Neuronal stem cell (in vitro differentiated cells): ENCODE data around the gene HDAC3.
A peak's percentile ranks its signal among the peaks of the same experiment; 100 is the strongest.

Experiments
- DNase-seq: peaks from one replicate; pipeline ENCODE4 v3.0.0-alpha.2; 2013; ENCODE audit warnings: low spot score
- H2AFZ ChIP-seq: one replicate; pipeline ENCODE4 v1.6.1; 2013; ENCODE audit warnings: mild to moderate bottlenecking, low read length, inconsistent platforms
- H2AK5ac ChIP-seq: 2 replicates; pipeline ENCODE4 v1.6.1; 2013; ENCODE audit warnings: low read depth, mild to moderate bottlenecking, inconsistent platforms, low read length, moderate library complexity, mixed read lengths
- H2BK120ac ChIP-seq: 2 replicates; pipeline ENCODE4 v1.6.1; 2013; ENCODE audit warnings: low read depth, mild to moderate bottlenecking, inconsistent platforms, low read length, moderate library complexity, mixed read lengths
- H2BK12ac ChIP-seq: one replicate; pipeline ENCODE4 v1.6.1; 2013; ENCODE audit warnings: low read length, inconsistent platforms
- H2BK15ac ChIP-seq: 2 replicates; pipeline ENCODE4 v1.6.1; 2013; ENCODE audit warnings: mild to moderate bottlenecking, low read length, inconsistent platforms, mixed read lengths
- H2BK5ac ChIP-seq: one replicate; pipeline ENCODE4 v1.6.1; 2013; ENCODE audit warnings: inconsistent platforms, mild to moderate bottlenecking, low read length, moderate library complexity
- H3K14ac ChIP-seq: one replicate; pipeline ENCODE4 v1.6.1; 2013; ENCODE audit warnings: low read length, inconsistent platforms
- H3K18ac ChIP-seq: 2 replicates; pipeline ENCODE4 v1.6.1; 2013; ENCODE audit warnings: low read length, inconsistent platforms
- H3K23ac ChIP-seq: 2 replicates; pipeline ENCODE4 v1.6.1; 2013; ENCODE audit warnings: low read depth, mild to moderate bottlenecking, mixed read lengths, low read length, inconsistent platforms; ENCODE audit not compliant: poor library complexity
- H3K27ac ChIP-seq: replicated peaks from 3 replicates; pipeline ENCODE4 v1.5.1; 2013; ENCODE audit warnings: low read length, inconsistent platforms
- H3K27me3 ChIP-seq, 3 experiments: 2 replicates each; pipeline ENCODE4 v1.6.1; 2013; ENCODE audit warnings: low read length in 3 of 3, mild to moderate bottlenecking in 2 of 3, inconsistent platforms in 1 of 3, low read depth in 1 of 3, mixed read lengths in 1 of 3, moderate library complexity in 1 of 3; ENCODE audit not compliant: control insufficient read depth in 3 of 3, insufficient read depth in 3 of 3
- H3K36me3 ChIP-seq, 2 donors: replicated peaks in 1 of 2; 2 replicates each; pipeline ENCODE4 v1.6.1; 2013; ENCODE audit warnings: low read length in 2 of 2; ENCODE audit not compliant: control insufficient read depth in 2 of 2, insufficient read depth in 2 of 2
- H3K4ac ChIP-seq: 2 replicates; pipeline ENCODE4 v1.6.1; 2013; ENCODE audit warnings: inconsistent platforms, mild to moderate bottlenecking, low read length, moderate library complexity
- H3K4me1 ChIP-seq, 2 donors: 1 replicate in 1 of 2; 2 replicates in 1 of 2; pipeline ENCODE4 v1.6.1; 2013; ENCODE audit warnings: low read length in 2 of 2, low read depth in 1 of 2; ENCODE audit not compliant: control insufficient read depth in 2 of 2, insufficient read depth in 1 of 2
- H3K4me2 ChIP-seq: one replicate; pipeline ENCODE4 v1.6.1; 2013; ENCODE audit warnings: mild to moderate bottlenecking, low read length, inconsistent platforms; ENCODE audit not compliant: insufficient read depth, poor library complexity, severe bottlenecking
- H3K4me3 ChIP-seq, 2 donors: 2 replicates each; pipeline ENCODE4 v1.5.1; 2013; ENCODE audit warnings: low read length in 2 of 2, mild to moderate bottlenecking in 2 of 2, inconsistent platforms in 1 of 2, moderate library complexity in 1 of 2
- H3K79me1 ChIP-seq: one replicate; pipeline ENCODE4 v1.6.1; 2013; ENCODE audit warnings: low read depth, mild to moderate bottlenecking, inconsistent platforms, low read length, moderate library complexity
- H3K9ac ChIP-seq: one replicate; pipeline ENCODE4 v1.6.1; 2013; ENCODE audit warnings: mild to moderate bottlenecking, low read depth, low read length, inconsistent platforms; ENCODE audit not compliant: poor library complexity
- H3K9me3 ChIP-seq, 2 donors: replicated peaks in 1 of 2; 2 replicates each; pipeline versions ENCODE3 to v1.6.1; 2013; ENCODE audit warnings: low read length in 2 of 2, mild to moderate bottlenecking in 2 of 2, inconsistent platforms in 1 of 2, low read depth in 1 of 2, mixed read lengths in 1 of 2, moderate library complexity in 1 of 2; ENCODE audit not compliant: control insufficient read depth in 2 of 2, insufficient read depth in 1 of 2
- H4K8ac ChIP-seq: one replicate; pipeline ENCODE4 v1.6.1; 2013; ENCODE audit warnings: low read depth, mild to moderate bottlenecking, inconsistent platforms, low read length, moderate library complexity
- H4K91ac ChIP-seq: one replicate; pipeline ENCODE4 v1.6.1; 2013; ENCODE audit warnings: low read length, low read depth, mild to moderate bottlenecking, inconsistent platforms; ENCODE audit not compliant: poor library complexity
- WGBS, 2 donors: extraction: QIAGEN DNeasy Blood & Tissue Kit; methylation state at CpG; one replicate each; pipeline ENCODE4 v1.1.7; 2013; ENCODE audit warnings: missing lambda C conversion rate in 2 of 2, mixed read lengths in 1 of 2; ENCODE audit not compliant: insufficient read length in 2 of 2, insufficient replicate concordance in 1 of 2; ENCODE audit errors: extremely low coverage in 2 of 2; 5-methylcytosine and 5-hydroxymethylcytosine counted together

The HDAC3 gene

DNA sequence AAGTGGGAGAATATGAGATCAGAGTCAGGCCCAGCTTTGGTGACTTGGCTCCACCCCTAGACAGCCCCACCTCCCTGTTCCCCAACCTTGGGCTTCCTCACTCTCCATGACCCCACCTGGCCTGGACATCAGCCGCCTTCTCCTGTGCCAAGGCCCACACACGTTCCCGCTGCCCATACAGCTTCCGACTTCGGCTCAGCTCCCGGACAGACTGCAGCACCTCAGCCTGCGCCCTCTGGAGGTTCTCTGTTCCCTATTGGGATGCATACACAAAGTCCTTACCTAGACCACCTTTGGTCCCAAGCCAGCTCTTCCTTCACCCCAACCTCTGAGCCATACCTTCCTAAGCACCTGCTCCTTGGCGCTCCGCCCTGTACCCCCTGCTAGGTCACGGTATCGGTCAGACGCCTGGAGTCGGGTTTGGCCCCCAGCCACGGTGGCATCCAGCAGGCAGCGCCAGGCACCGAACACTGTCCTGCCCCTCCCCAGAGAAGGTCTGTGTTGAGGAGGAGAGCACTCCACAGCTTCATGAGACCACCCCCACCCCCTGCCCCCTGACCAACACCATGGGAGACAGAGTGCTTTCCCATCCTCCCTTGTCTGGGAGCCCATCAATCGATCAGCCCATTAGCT, 12.5 kb upstream of the HDAC3 start:
- H2BK120ac ChIP-seq, result no peak overlapping the region

DNA sequence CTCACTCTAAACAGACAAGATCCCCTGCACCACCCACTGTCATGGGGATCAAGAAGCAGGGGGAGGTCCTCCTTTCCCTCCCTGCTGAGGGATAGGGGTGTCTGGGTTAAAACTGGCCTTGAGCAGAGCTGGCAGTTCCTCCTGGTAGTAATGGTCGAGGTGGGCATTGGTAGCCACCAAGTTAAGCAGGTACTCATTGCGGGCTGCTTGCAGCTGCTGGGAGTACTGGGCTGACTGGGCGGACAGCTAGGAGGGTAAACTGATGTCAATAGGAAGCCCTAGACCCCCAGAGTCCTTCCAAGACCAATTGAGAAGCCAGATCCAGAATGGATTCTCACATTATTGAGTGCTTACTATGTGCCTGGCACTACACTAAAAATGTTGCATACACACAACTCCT, 11.2 kb upstream of the HDAC3 start:
- Histone ChIP-seq H3K4me2 (no peak overlapping the region), H2BK15ac (no peak overlapping the region), H4K91ac (no peak overlapping the region), H3K27ac (no peak overlapping the region), H3K36me3 (peaks cover 0 to 8% of the 10 kb centered on the region in 2 donors), H3K18ac (no peak overlapping the region), H3K4me3 (no peak overlapping the region), H3K9me3 (no peaks in the 10 kb centered on the region), H2AK5ac (no peak overlapping the region), H3K9ac (no peak overlapping the region), H2BK5ac (no peak overlapping the region), H3K4me1 (peaks cover 3 to 5% of the 10 kb centered on the region in 2 donors), H2BK120ac (no peak overlapping the region), H3K4ac (no peak overlapping the region), H4K8ac (no peak overlapping the region), H3K27me3 (no peaks in the 10 kb centered on the region), H3K79me1 (no peaks in the 10 kb centered on the region), H2AFZ (no peak overlapping the region), H3K14ac (no peak overlapping the region), H2BK12ac (no peak overlapping the region), H3K23ac (no peak overlapping the region)
- no CpG with 5 or more reads among the region's 3 CpGs for WGBS, 2 donors
- no peak for DNase-seq

More for the DNA sequence above, 12.5 kb upstream of the HDAC3 start:
- peak overlapping the region; percentile 59 for H3K23ac ChIP-seq
- no peak overlapping the region for H4K8ac ChIP-seq
- no peaks in the 10 kb centered on the region for H3K9me3 ChIP-seq
- H3K79me1 ChIP-seq, result no peaks in the 10 kb centered on the region
- H3K4me2 ChIP-seq, result no peak overlapping the region
- peak overlapping the region; percentile 39 for H2AK5ac ChIP-seq
- H2AFZ ChIP-seq, result no peak overlapping the region
- peaks cover 3 to 5% of the 10 kb centered on the region in 2 donors for H3K4me1 ChIP-seq
- WGBS, 2 donors, result no CpG with 5 or more reads among the region's 17 CpGs
- H3K9ac ChIP-seq, result peak overlapping the region; percentile 46
- no peak overlapping the region for H3K4ac ChIP-seq
- no peak overlapping the region for H2BK15ac ChIP-seq
- H3K27me3 ChIP-seq, result no peaks in the 10 kb centered on the region
- H2BK12ac ChIP-seq, result no peak overlapping the region
- no peak for DNase-seq
- no peak overlapping the region for H3K18ac ChIP-seq
- no peak overlapping the region for H4K91ac ChIP-seq
- H3K36me3 ChIP-seq, result peaks cover 3 to 13% of the 10 kb centered on the region in 2 donors
- no peak overlapping the region for H3K27ac ChIP-seq
- H2BK5ac ChIP-seq, result no peak overlapping the region
- H3K14ac ChIP-seq, result no peak overlapping the region
- H3K4me3 ChIP-seq, result no peak overlapping the region

DNA sequence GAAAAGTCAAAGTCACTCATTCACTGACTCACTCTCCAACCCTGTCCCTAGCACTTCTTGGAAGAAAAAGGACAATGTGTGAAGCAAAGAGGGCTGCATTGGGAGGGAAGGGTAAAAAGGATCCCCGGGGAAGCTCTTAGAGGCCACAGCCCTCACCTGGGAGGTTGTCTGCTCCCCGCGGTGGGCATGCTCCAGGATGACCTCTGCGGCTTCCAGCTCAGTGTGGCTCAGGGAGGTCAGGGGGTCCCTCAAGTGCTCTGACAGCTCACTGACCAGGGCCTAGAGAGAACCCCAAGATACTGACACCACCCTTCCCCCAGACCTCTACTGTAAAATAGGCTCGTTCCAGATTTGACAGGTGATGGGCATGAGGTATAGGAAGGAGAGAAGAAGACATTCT, 10.6 kb upstream of the HDAC3 start:
- peaks cover 3 to 5% of the 10 kb centered on the region in 2 donors for H3K4me1 ChIP-seq
- no peak overlapping the region for H2BK5ac ChIP-seq
- no peaks in the 10 kb centered on the region for H3K9me3 ChIP-seq
- no peak for DNase-seq
- no peak overlapping the region for H3K4me3 ChIP-seq
- no peak overlapping the region for H3K4me2 ChIP-seq
- no peak overlapping the region for H3K27ac ChIP-seq
- H4K91ac ChIP-seq, result no peak overlapping the region
- H3K18ac ChIP-seq, result no peak overlapping the region
- H3K9ac ChIP-seq, result no peak overlapping the region
- H2BK12ac ChIP-seq, result no peak overlapping the region
- H2AFZ ChIP-seq, result no peak overlapping the region
- H3K36me3 ChIP-seq, result peaks cover 0 to 12% of the 10 kb centered on the region in 2 donors
- no peak overlapping the region for H3K4ac ChIP-seq
- no peaks in the 10 kb centered on the region for H3K27me3 ChIP-seq
- H3K23ac ChIP-seq, result no peak overlapping the region
- H3K14ac ChIP-seq, result no peak overlapping the region
- no CpG with 5 or more reads among the region's 5 CpGs for WGBS, 2 donors
- H3K79me1 ChIP-seq, result no peaks in the 10 kb centered on the region
- no peak overlapping the region for H4K8ac ChIP-seq
- no peak overlapping the region for H2BK120ac ChIP-seq
- no peak overlapping the region for H2BK15ac ChIP-seq
- H2AK5ac ChIP-seq, result no peak overlapping the region

DNA sequence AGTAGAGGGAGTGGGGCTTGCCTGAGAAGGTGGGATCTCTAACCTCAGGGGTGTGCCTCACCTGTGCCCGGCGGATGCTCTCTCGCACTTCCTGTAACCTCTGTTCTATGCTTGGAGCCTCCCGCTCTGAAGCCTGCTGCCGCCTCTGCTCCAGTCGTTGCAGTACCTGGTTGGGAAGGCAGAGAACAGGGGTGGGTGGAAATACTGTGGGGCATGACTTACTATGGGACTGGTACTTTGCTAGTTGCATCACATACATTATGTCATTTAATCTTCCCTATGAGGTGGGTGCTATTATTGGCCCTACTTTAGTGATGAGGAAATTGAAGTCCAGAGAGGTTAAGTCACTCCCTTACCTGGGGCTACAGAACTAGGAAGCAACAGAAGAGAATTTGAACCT, 9.4 kb upstream of the HDAC3 start:
- no peak overlapping the region for H3K4ac ChIP-seq
- no peak overlapping the region for H3K9ac ChIP-seq
- no peaks in the 10 kb centered on the region for H3K27me3 ChIP-seq
- no peak overlapping the region for H2AK5ac ChIP-seq
- H3K9me3 ChIP-seq, result no peaks in the 10 kb centered on the region
- no peak overlapping the region for H3K27ac ChIP-seq
- DNase-seq, result no peak
- no peak overlapping the region for H2BK120ac ChIP-seq
- no peak overlapping the region for H3K4me2 ChIP-seq
- H4K8ac ChIP-seq, result no peak overlapping the region
- no peak overlapping the region for H3K23ac ChIP-seq
- H3K79me1 ChIP-seq, result no peaks in the 10 kb centered on the region
- no CpG with 5 or more reads among the region's 6 CpGs for WGBS, 2 donors
- no peak overlapping the region for H3K4me3 ChIP-seq
- no peak overlapping the region for H2BK15ac ChIP-seq
- no peak overlapping the region for H2AFZ ChIP-seq
- no peak overlapping the region for H3K14ac ChIP-seq
- H3K4me1 ChIP-seq, result peaks cover 0 to 5% of the 10 kb centered on the region in 2 donors
- peaks cover 0 to 16% of the 10 kb centered on the region in 2 donors for H3K36me3 ChIP-seq
- H3K18ac ChIP-seq, result no peak overlapping the region
- H2BK12ac ChIP-seq, result no peak overlapping the region
- H4K91ac ChIP-seq, result no peak overlapping the region
- H2BK5ac ChIP-seq, result no peak overlapping the region
